HL-60 (cell line): ENCODE data around the gene EXOC2.

ENCODE experiments used
- DNase-seq, 2 experiments: peaks; one replicate each; pipeline ENCODE4 v3.0.0-alpha.2; 2010 to 2020; ENCODE audit warnings: low read depth in 1 of 2, low spot score in 1 of 2
- H3K27ac ChIP-seq: fragments of 250-450 bp; sonication (Bioruptor Pico); replicated peaks from 2 replicates; pipeline ENCODE4 v1.5.1; 2020; ENCODE audit warnings: mild to moderate bottlenecking, moderate library complexity
- H3K27me3 ChIP-seq: fragments of 250-450 bp; sonication (Bioruptor Pico); 2 replicates; pipeline ENCODE4 v1.5.1; 2021; ENCODE audit warnings: mild to moderate bottlenecking, moderate library complexity; ENCODE audit not compliant: insufficient read depth, poor library complexity, severe bottlenecking
- H3K4me3 ChIP-seq: replicated peaks from 2 replicates; pipeline ENCODE4 v1.5.1; 2011; ENCODE audit warnings: mild to moderate bottlenecking, control low read depth, low read length; ENCODE audit not compliant: insufficient read depth
- CTCF ChIP-seq: IDR thresholded peaks from one replicate; pipeline ENCODE4 v1.5.1; 2011; ENCODE audit warnings: low read length, control low read depth, inconsistent platforms; ENCODE audit not compliant: insufficient read depth
- GABPA ChIP-seq: IDR thresholded peaks from 2 replicates; pipeline ENCODE4 v1.6.1; 2012; ENCODE audit warnings: low read depth
- POLR2AphosphoS5 ChIP-seq: IDR thresholded peaks from 2 replicates; pipeline ENCODE4 v1.6.1; 2012; ENCODE audit warnings: low read depth
- REST ChIP-seq: IDR thresholded peaks from 2 replicates; pipeline ENCODE4 v1.6.1; 2012; ENCODE audit warnings: low read depth; ENCODE audit not compliant: insufficient replicate concordance
- SPI1 ChIP-seq: IDR thresholded peaks from 2 replicates; pipeline ENCODE4 v1.6.1; 2012; ENCODE audit warnings: low read depth, mild to moderate bottlenecking, borderline replicate concordance

Gene EXOC2

GRCh38 chr6:650098-650497 is 42.8 kb downstream of the EXOC2 start:
- H3K27me3 ChIP-seq, result no peaks in the 10 kb centered on the region
- H3K27ac ChIP-seq, result no peak overlapping the region
- DNase-seq, result no peak
- no peak overlapping the region for H3K4me3 ChIP-seq
- TF ChIP-seq GABPA (no peak), REST (no peak), POLR2AphosphoS5 (no peak), SPI1 (no peak), CTCF (no peak)

GRCh38 chr6:642805-643204 is 50.1 kb downstream of the EXOC2 start:
- no peak for DNase-seq
- Histone ChIP-seq H3K27me3 (no peaks in the 10 kb centered on the region), H3K4me3 (no peak overlapping the region), H3K27ac (no peak overlapping the region)
- TF ChIP-seq REST (no peak), SPI1 (no peak), POLR2AphosphoS5 (no peak), GABPA (no peak), CTCF (no peak)

- Histone ChIP-seq H3K27me3 (no peaks in the 10 kb centered on the region), H3K27ac (no peak overlapping the region), H3K4me3 (no peak overlapping the region)
- no peak for DNase-seq
- TF ChIP-seq SPI1 (no peak), REST (no peak), CTCF (no peak), POLR2AphosphoS5 (no peak), GABPA (no peak)
Measured at GRCh38 chr6:641225-641985, 51.5 kb downstream of the EXOC2 start.
